GM19395 (cell line): ENCODE measurements around the gene CACNB2.

ENCODE experiments used
- ATAC-seq: cut with Tn5 transposase; IDR thresholded peaks from one replicate; pipeline ENCODE4 v1.9.1; 2021; ENCODE audit warnings: mild to moderate bottlenecking, moderate library complexity; ENCODE audit not compliant: unreplicated experiment

Gene CACNB2

DNA sequence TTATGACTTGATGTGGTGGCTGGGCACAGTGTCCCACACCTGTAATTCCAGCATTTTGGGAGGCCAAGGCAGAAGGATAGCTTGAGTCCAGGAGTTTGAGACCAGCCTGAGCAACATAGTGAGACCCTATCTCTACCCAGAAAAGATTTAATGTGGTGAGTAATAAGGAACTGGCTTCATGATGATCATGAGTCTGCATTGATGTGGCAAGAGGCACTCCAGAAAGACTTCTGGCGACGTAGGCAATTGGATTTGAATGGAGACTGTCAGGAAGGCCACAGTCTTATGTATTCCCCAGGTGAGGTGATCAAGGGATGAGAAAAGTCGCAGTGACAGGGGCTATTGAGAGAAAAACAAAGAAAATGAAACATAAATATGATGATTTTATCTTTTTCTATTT is 138.0 kb downstream of the CACNB2 start:
- no peak for ATAC-seq

GRCh38 chr10:18279173-18279572 is 138.9 kb downstream of the CACNB2 start:
- no peak for ATAC-seq

DNA sequence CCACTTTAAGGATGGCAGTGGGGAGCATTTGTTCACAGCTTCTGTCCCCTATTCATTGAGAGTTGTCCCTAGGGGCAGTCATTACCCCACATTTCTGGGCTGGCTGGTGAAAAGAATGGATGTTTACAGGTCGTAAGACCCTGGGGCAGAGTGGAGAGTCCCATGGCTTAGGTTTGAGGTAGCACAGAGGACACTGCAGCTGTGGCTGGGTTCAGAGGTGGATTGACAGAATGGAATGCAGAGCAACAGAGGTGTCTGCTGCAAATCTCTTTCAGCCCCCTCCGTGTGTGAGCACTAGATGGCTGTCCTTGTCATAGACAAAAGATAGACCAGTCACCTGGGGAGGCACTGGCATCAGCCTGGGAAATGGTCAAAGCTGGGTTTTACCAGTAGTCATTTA is 141.9 kb downstream of the CACNB2 start:
- no peak for ATAC-seq

GRCh38 chr10:18290651-18291313 is 150.6 kb downstream of the CACNB2 start:
- no peak for ATAC-seq

GRCh38 chr10:18293536-18294510 is 153.6 kb downstream of the CACNB2 start:
- ATAC-seq: no peak

GRCh38 chr10:18294633-18295032 is 154.4 kb downstream of the CACNB2 start:
- ATAC-seq: no peak

GRCh38 chr10:18297659-18298058 is 157.4 kb downstream of the CACNB2 start:
- no peak for ATAC-seq

DNA sequence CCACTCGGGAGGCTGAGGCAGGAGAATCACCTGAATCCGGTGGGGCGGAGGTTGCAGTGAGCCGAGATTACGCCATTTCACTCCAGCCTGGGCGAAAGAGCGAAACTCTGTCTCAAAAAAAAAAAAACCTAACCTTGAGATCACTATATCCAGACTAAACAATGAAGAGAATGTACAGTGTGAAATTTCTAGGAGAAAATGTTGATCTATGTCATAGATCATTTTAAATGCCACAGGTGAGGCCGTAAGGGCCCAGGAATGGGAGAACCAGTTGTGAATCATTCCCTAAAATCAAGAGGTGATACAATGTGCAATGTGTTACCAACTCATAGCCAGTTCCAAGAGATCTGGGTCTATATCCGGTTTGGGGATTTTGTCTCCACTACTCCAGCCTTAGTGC is 158.0 kb downstream of the CACNB2 start:
- no peak for ATAC-seq

DNA sequence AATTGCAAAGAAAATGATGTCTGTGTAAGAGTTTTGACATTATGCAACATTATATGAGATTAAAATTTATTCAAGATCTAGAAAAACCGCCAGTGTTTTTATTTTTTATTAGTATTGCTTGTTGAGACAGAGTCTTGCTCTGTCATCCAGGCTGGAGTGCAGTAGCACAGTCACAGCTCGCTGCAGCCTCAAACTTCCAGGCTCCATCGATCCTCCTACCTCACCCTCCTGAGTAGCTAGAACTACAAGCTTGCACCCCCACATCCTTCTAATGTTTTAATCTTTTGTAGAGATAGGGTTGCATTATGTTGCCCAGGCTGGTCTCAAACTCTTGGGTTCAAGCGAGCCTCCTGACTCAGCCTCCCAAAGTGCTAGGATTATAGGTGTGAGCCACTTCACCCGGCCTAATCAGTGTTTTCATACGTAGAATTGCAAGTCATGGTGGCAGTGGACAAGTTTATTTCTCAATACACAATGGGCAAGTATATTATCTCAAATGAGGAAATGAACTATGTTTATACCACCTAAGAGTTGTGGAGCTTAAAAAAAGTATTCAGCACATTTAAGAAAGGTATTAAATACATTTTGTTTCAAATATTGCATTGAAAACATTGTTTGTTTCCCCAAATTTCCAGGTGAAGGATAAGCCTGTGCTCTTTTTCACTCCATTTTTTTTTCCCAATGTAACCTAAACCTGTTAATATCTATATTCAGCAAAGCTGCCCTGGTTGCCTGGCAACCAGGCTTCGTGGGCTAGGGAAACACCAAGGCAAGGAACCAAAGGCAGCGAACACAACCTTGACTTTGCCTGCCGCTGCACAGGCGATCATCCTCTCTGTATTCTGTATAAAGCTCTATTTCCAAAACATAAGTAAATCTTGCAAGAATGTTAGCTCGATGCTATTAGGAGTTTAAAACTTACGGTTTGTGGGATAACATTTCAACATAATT is 163.9 kb downstream of the CACNB2 start:
- no peak for ATAC-seq

DNA sequence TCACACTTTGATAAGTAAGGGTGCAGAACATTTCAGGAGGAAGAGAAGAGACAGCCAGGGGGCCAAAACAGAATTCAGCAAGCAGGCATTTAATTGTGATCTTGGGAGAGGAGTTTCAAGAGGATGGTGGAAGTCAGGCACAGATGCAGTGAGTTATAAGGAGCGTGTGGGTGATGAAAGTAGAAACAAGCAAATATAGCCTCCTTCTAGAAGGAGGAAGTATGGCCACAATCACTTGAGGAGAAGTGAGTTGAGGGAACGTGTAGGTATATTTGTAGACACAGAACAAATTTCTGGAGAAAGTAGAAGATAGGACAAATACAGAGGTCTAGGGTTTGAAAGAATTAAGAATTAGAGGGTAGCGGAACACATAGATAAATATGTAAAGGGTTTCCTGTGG is 165.8 kb downstream of the CACNB2 start:
- ATAC-seq: no peak

DNA sequence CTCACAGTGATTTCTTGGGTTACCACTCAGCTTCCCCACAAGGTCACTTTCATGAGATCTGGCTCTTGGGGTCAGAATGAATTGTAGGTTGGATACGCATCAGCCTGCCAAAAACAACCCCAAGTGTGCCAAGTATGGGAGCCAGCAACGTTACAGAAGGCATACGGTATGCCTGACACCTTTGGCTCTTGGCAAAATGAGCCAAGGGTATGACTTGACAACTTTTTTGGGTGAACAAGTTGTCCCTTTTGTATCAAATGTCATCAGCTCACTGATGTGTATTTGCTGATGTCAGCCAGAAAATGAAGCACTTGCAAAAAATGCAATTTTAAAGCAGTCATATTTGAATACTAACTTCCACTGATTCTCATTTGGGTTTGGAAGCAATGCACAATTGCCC is 168.4 kb downstream of the CACNB2 start:
- ATAC-seq: no peak

- no peak for ATAC-seq
Observed at GRCh38 chr10:18310761-18311160, 170.5 kb downstream of the CACNB2 start.

DNA sequence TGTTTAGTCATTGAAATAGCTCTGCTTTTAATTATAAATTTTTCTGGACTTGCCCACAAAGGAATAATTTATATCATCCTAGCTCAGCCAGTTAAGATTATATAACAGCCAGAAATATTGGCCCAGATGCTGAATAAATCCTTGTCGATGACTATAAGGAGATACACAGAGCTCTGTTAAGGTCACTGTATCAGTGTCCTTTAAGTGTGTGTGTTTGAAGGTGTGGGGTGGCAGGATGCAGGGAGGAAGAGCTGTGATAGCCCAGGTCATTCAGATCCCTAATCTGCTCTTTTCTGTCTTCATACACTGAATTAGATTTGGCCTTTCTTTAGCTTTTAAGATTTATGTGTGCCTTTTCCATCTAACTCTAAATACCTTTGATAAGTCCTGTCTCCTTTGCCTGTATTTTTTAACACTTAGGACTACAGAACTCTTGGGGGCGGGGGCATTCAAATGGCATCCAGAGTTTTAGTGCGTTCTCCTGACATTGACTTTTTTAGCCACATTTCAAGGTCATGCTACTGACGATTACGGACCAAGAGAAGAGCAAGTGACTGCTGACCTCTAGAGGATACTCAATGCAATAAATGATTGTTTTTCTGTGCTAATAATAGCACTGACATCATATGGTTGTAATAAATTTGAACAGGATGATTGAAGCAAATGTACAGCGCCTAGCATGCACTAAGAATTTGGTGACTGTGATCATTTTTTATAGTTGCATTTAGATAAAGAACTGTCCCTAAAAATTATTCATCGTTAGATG is 172.3 kb downstream of the CACNB2 start:
- peak; percentile 91 for ATAC-seq

DNA sequence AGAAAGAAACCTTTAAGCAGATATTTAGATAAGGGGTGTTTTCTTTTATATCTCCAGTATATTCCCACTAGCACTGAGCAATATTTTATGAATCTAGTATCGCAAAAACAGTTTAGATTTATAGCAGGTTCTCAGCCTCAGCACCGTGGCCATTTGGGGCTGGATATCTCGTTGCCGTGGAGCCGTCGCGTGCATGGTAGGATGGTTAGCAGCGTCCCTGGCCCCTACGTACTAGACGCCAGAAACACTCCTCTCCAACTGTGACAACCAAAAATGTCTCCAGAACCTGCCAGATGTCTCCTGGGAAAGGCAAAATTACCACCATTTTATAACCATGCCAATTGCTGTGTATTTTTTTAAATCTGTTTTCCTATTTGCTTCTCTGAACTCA is 172.9 kb downstream of the CACNB2 start:
- ATAC-seq: no peak

DNA sequence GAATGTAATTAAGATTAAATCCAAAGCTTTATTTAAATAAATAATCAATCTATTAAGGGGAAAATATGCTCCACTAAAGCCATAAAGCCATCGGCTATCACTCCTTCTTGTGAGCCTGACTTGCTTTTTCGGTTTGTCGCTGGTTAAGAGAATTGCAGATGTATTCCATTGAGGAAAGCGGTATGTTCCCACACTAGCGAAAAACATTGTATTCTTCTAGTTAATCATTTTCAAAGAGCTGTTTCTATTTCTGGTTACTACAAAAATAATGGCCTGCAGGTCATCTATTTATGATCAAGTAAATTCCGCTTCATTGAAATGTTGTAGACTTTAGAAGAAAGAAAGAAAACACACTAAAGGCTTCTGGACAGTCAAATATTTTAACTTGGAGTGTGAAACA is 173.4 kb downstream of the CACNB2 start:
- ATAC-seq: no peak

DNA sequence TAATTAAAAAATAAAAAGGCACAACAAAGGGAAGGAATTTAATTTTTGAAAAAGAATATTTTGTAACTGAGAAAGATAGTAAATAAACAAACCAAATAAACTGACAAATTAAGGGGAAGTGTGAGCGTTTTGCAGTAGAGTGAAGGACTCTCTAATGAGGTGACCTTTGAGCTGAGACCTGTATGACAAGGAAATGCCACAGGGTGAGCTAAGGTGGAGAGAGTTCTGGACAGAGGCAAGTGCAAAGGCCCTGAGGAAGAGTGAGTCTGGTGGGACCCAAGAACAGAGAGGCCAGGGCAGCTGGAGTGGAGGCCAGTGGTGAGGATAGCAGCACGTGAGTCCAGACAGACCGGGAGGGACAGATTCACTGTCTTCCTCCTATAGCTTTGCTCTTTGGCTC is 179.4 kb downstream of the CACNB2 start:
- ATAC-seq: no peak

DNA sequence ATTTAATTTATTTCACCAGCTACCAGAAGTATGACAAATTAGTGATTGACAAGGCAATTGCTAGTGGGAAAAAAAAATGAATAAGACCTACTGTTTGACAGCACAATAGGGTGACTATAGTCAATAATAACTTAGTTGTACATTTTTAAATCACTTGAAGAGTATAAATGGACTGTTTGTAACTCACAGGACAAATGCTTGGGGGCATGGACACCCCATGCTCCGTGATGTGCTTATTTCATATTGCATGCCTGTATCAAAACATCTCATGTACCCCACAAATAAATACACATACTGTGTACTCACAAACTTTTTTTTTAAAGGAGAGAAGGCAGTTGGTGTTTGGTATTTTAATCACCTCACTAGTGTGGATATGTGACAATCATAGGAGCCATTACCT is 181.1 kb downstream of the CACNB2 start:
- no peak for ATAC-seq

GRCh38 chr10:18323916-18324315 is 183.7 kb downstream of the CACNB2 start:
- no peak for ATAC-seq

GRCh38 chr10:18325410-18325809 is 185.2 kb downstream of the CACNB2 start:
- no peak for ATAC-seq

DNA sequence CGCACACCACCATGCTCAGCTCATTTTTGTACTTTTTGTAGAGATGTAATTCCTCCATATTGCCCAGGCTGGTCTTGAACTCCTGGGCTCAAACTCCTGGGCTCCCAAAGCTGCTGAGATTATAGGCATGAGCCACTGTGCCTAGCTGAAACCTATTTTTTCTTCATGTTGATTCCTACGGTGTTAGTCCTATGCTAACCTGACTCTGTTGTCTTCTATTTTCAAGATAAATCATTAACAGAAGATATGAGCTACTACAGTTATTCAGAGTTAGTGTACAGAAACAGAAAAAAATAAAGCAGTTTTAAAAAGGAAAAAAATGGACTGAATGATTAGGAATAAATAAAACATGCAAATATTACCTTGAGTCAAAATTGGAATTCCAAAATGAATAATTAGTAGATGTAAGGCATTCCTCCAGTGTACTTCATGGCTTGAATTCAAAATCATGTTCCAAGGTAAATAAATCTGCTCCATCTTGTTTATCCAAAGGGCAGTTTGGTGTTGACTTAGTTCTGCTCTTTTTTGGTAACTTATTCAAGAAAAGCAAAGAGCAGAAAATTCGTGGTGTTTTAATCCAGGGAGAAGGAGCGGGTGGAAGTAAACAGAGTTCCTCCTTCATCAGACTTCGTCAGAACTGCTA is 185.8 kb downstream of the CACNB2 start:
- ATAC-seq: no peak
